ENCODE results near the gene GNL1. TPM values are rescaled to one million over a fixed set of nuclear protein-coding genes. Genes with fewer than 3 reads are reported as not detected.
A peak's percentile ranks its signal among the peaks of the same experiment; 100 is the strongest.

The GNL1 gene
- total and polyA plus RNA-seq, 9 of the 15 experiments (the other 6 are each of a cell fraction or from before 2014, with no cell fraction given), result 0.73 to 112 (median 58.0) TPM

GRCh38 chr6:30556066-30556905 lies at the start of gene GNL1 (continued):
- TF ChIP-seq RERE (CRISPR knock-in tag; IDR thresholded peaks at IDR 0.05; ENCODE audit: borderline replicate concordance) (no peak), HOXB6 (CRISPR knock-in tag; IDR thresholded peaks at IDR 0.05; ENCODE audit: borderline replicate concordance) (peak; percentile 48; the same call in 1 of the 2 replicates), HMG20B (CRISPR knock-in tag; IDR thresholded peaks at IDR 0.05) (no peak), PRDM10 (IDR thresholded peaks at IDR 0.05; ENCODE audit: partially characterized antibody) (peak; percentile 99), CHD1 (IDR thresholded peaks at IDR 0.05; ENCODE audit: low read length) (no peak), TEAD1 (CRISPR knock-in tag; IDR thresholded peaks at IDR 0.05) (peak; percentile 7 to 37; a peak in 3 of 4 replicates), PYGO2 (tag; IDR thresholded peaks at IDR 0.05) (no peak), STAT6 (CRISPR knock-in tag; IDR thresholded peaks at IDR 0.05) (no peak; the same call in 1 of the 2 replicates), DLX4 (CRISPR knock-in tag; IDR thresholded peaks at IDR 0.05) (no peak), MTA1 (IDR thresholded peaks at IDR 0.05; ENCODE audit: borderline replicate concordance) (no peak)

All from K562 (cell line).